Cardiac ventricle fibroblast (primary cell): Measurements from ENCODE around the gene RAD9B. TPM values are rescaled to one million over a fixed set of nuclear protein-coding genes. Genes with fewer than 3 reads are reported as not detected.

ENCODE experiments used
- total RNA-seq: library from RNA; depleted of rRNA; stranded (reverse); fragments of >200 nt; gene quantifications from 2 replicates; pipeline ENCODE4 v1.2.3, GENCODE V29; 2015

The RAD9B gene
- total RNA-seq = 0.05 TPM in 1 of 2 replicates, not detected in the other

GRCh38 chr12:110501752-110502738 is at the start of gene RAD9B, which contains the start of gene VPS29:
Gene RAD9B, plus strand, starts transcription at chr12:110502331. Its CDS starts 7 bp downstream, at chr12:110502338.
Gene VPS29, minus strand, starts transcription at chr12:110502111. Its CDS starts 60 bp downstream, at chr12:110502051.

GRCh38 chr12:110468214-110469048 is 33.7 kb upstream of the RAD9B start, which contains the start of the genes FAM216A and GPN3:
Gene FAM216A, plus strand, starts transcription at chr12:110468845. Its CDS starts 31 bp downstream, at chr12:110468876.
Gene GPN3, minus strand, starts transcription at chr12:110468257. Its CDS starts 54 bp downstream, at chr12:110468203.

Other genes starting within 250 kb of the RAD9B start
- 90.5 and 92.3 TPM in 2 replicates for gene ATP2A2, start 221.1 kb upstream of the RAD9B start, total RNA-seq
- 27.1 and 28.8 TPM in 2 replicates for gene ANAPC7, start 98.6 kb upstream of the RAD9B start, total RNA-seq
- 414 and 601 TPM in 2 replicates for gene ARPC3, start 52.0 kb upstream of the RAD9B start, total RNA-seq
- 9.8 and 18.0 TPM in 2 replicates for gene GPN3, start 34.1 kb upstream of the RAD9B start, total RNA-seq
- 13.3 and 13.7 TPM in 2 replicates for gene FAM216A, start 33.5 kb upstream of the RAD9B start, total RNA-seq
- 46.6 and 47.4 TPM in 2 replicates for gene VPS29, start 220 bp upstream of the RAD9B start, total RNA-seq
- 5.6 and 6.8 TPM in 2 replicates for gene PPTC7, start 81.0 kb downstream of the RAD9B start, total RNA-seq
- gene TCTN1, start 111.8 kb downstream of the RAD9B start, total RNA-seq = 39.1 and 57.4 TPM in 2 replicates
- 0.88 and 1.5 TPM in 2 replicates for gene HVCN1, start 186.8 kb downstream of the RAD9B start, total RNA-seq
- gene PPP1CC, start 240.6 kb downstream of the RAD9B start, total RNA-seq = 73.4 and 87.4 TPM in 2 replicates